Small intestine (tissue), 7 donors: ENCODE measurements around the gene SV2C. TPM values are rescaled to one million over a fixed set of nuclear protein-coding genes. Genes with fewer than 3 reads are reported as not detected.

Source experiments
- DNase-seq, 2 donors: peaks; one replicate each; pipeline versions ENCODE4 v3.0.0 to v3.0.0-alpha.2; 2013
- FAIRE-seq: peaks from 2 replicates; lab custom pipeline; 2012; peaks lifted over from hg19 to GRCh38; lab: Jason Lieb, UNC
- H3K27ac ChIP-seq, 3 donors: one replicate each; pipeline ENCODE4 v1.5.1; 2013; ENCODE audit warnings: low read length in 2 of 3, mild to moderate bottlenecking in 2 of 3, control low read depth in 1 of 3, inconsistent platforms in 1 of 3, low read depth in 1 of 3, moderate library complexity in 1 of 3
- H3K27me3 ChIP-seq, 3 donors: one replicate each; pipeline ENCODE4 v1.6.1; 2013; ENCODE audit warnings: low read length in 3 of 3, inconsistent platforms in 1 of 3; ENCODE audit not compliant: control insufficient read depth in 3 of 3, insufficient read depth in 3 of 3
- H3K36me3 ChIP-seq, 3 donors: one replicate each; pipeline ENCODE4 v1.6.1; 2013; ENCODE audit warnings: low read length in 3 of 3, inconsistent platforms in 1 of 3, low read depth in 1 of 3, mild to moderate bottlenecking in 1 of 3, moderate library complexity in 1 of 3; ENCODE audit not compliant: control insufficient read depth in 3 of 3, insufficient read depth in 2 of 3
- H3K4me1 ChIP-seq, 3 donors: one replicate each; pipeline ENCODE4 v1.6.1; 2013; ENCODE audit warnings: low read length in 2 of 3, inconsistent platforms in 1 of 3, low read depth in 1 of 3, mild to moderate bottlenecking in 1 of 3, moderate library complexity in 1 of 3; ENCODE audit not compliant: control insufficient read depth in 3 of 3, insufficient read depth in 2 of 3
- H3K4me3 ChIP-seq, 3 donors: one replicate each; pipeline ENCODE4 v1.5.1; 2013; ENCODE audit warnings: low read length in 3 of 3, control low read depth in 1 of 3, inconsistent platforms in 1 of 3, low read depth in 1 of 3, mild to moderate bottlenecking in 1 of 3, moderate library complexity in 1 of 3
- H3K9me3 ChIP-seq, 2 donors: one replicate each; pipeline ENCODE4 v1.6.1; 2013; ENCODE audit warnings: low read depth in 1 of 2, low read length in 1 of 2; ENCODE audit not compliant: control insufficient read depth in 2 of 2, insufficient read depth in 1 of 2
- WGBS, 3 donors: extraction: QIAGEN DNeasy Blood & Tissue Kit; methylation state at CpG; one replicate each; pipeline ENCODE4 v1.1.7; 2013; 5-methylcytosine and 5-hydroxymethylcytosine counted together
- polyA plus RNA-seq, 4 donors: library from polyadenylated mRNA; stranded (reverse) in 3 of 4; unstranded in 1 of 4; fragments of 200-250 nt in 3 of 4; fragments of 120-200 nt in 1 of 4; gene quantifications; one replicate each; pipeline versions ENCODE4 v1.2.1 to v1.2.3, GENCODE V29; 2013
- donor health status: healthy with polysubstance abuse.
- donor health status: control.
- donor health status: control.
- donor health status: Bipolar disorder and iron deficiency.
- donor health status: healthy.

The SV2C gene
- polyA plus RNA-seq, 4 donors = 0.03 to 1.6 TPM; not detected in 2

- Histone ChIP-seq H3K27me3 (no peaks in the 10 kb centered on the region), H3K4me3 (no peak overlapping the region), H3K9me3 (no peaks in the 10 kb centered on the region), H3K36me3 (no peaks in the 10 kb centered on the region), H3K27ac (no peak overlapping the region), H3K4me1 (peaks cover 0 to 5% (median 0%) of the 10 kb centered on the region in 3 donors)
- peak in 1 of 2 donors; percentile 17 for DNase-seq
- WGBS, 3 donors = 18 to 49% (median 37%) methylated on average over 5 of the region's 5 CpGs
- FAIRE-seq = no peak
Observed at GRCh38 chr5:76065258-76065657, 17.9 kb upstream of the SV2C start.

- Histone ChIP-seq H3K9me3 (no peaks in the 10 kb centered on the region), H3K36me3 (no peaks in the 10 kb centered on the region), H3K4me3 (no peak overlapping the region), H3K27me3 (peaks cover 0 to 4% (median 0%) of the 10 kb centered on the region in 3 donors), H3K27ac (no peak overlapping the region), H3K4me1 (no peaks in the 10 kb centered on the region)
- FAIRE-seq (no peak), DNase-seq (no peak)
- WGBS, 3 donors = 79 to 86% (median 83%) methylated on average over 4 of the region's 4 CpGs
Observed at GRCh38 chr5:76069061-76069735, 14.0 kb upstream of the SV2C start.

- H3K4me3 ChIP-seq = no peak overlapping the region
- peaks cover 0 to 7% (median 0%) of the 10 kb centered on the region in 3 donors for H3K27me3 ChIP-seq
- H3K27ac ChIP-seq = no peak overlapping the region
- FAIRE-seq = no peak
- WGBS, 3 donors = 46 to 62% (median 49%) methylated on average over 2 of the region's 2 CpGs
- no peaks in the 10 kb centered on the region for H3K9me3 ChIP-seq
- DNase-seq = peak; percentile 4 to 33
- H3K36me3 ChIP-seq = no peaks in the 10 kb centered on the region
- H3K4me1 ChIP-seq = no peaks in the 10 kb centered on the region
Observed at GRCh38 chr5:76074487-76075065, 8.6 kb upstream of the SV2C start.

- H3K36me3 ChIP-seq = no peaks in the 10 kb centered on the region
- FAIRE-seq (no peak), DNase-seq (peak in 1 of 2 donors; percentile 4)
- peaks cover 13 to 56% (median 31%) of the 10 kb centered on the region in 3 donors for H3K27me3 ChIP-seq
- peaks cover 0 to 3% (median 2%) of the 10 kb centered on the region in 3 donors for H3K4me1 ChIP-seq
- WGBS, 3 donors = 4 to 7% (median 6%) methylated on average over 43 to 45 of the region's 45 CpGs
- H3K9me3 ChIP-seq = no peaks in the 10 kb centered on the region
- no peak overlapping the region for H3K4me3 ChIP-seq
- no peak overlapping the region for H3K27ac ChIP-seq
Observed at GRCh38 chr5:76081811-76082771, 1.1 kb upstream of the SV2C start.

GRCh38 chr5:76083555-76084495 lies 642 bp downstream of the SV2C start:
- FAIRE-seq (no peak), DNase-seq (peak in 1 of 2 donors; percentile 6)
- peak overlapping the region in 2 of 3 donors; percentile 8 to 29 for H3K4me3 ChIP-seq
- H3K27me3 ChIP-seq = peaks cover 13 to 56% (median 28%) of the 10 kb centered on the region in 3 donors
- H3K4me1 ChIP-seq = peaks cover 0 to 3% (median 2%) of the 10 kb centered on the region in 3 donors
- H3K9me3 ChIP-seq = no peaks in the 10 kb centered on the region
- no peaks in the 10 kb centered on the region for H3K36me3 ChIP-seq
- 1 to 3% (median 1%) methylated on average over 45 to 50 of the region's 50 CpGs for WGBS, 3 donors
- H3K27ac ChIP-seq = no peak overlapping the region

- 3 to 5% (median 3%) methylated on average over 34 to 74 of the region's 74 CpGs for WGBS, 3 donors
- H3K36me3 ChIP-seq = no peaks in the 10 kb centered on the region
- no peaks in the 10 kb centered on the region for H3K9me3 ChIP-seq
- H3K4me1 ChIP-seq = peaks cover 0 to 3% (median 2%) of the 10 kb centered on the region in 3 donors
- FAIRE-seq (no peak), DNase-seq (peak in 1 of 2 donors; percentile 5)
- H3K27ac ChIP-seq = no peak overlapping the region
- H3K4me3 ChIP-seq = no peak overlapping the region
- peaks cover 13 to 56% (median 30%) of the 10 kb centered on the region in 3 donors for H3K27me3 ChIP-seq
Observed at GRCh38 chr5:76084496-76085242, 1.5 kb downstream of the SV2C start.

- Histone ChIP-seq H3K9me3 (no peaks in the 10 kb centered on the region), H3K27ac (no peak overlapping the region), H3K4me1 (peaks cover 0 to 3% (median 2%) of the 10 kb centered on the region in 3 donors), H3K4me3 (no peak overlapping the region), H3K27me3 (peaks cover 13 to 55% (median 30%) of the 10 kb centered on the region in 3 donors), H3K36me3 (no peaks in the 10 kb centered on the region)
- WGBS, 3 donors = 28 to 43% (median 37%) methylated on average over 7 of the region's 7 CpGs
- FAIRE-seq (no peak), DNase-seq (no peak)
Observed at GRCh38 chr5:76085243-76085579, 2.0 kb downstream of the SV2C start.
